ENCODE measurements around the gene CSH2.
"Not testable (repeated sequence)": the region's sequence is repeated elsewhere in the genome, so short reads cannot be mapped to it uniquely, and the experiment has no call there.

CSH2 gene

DNA sequence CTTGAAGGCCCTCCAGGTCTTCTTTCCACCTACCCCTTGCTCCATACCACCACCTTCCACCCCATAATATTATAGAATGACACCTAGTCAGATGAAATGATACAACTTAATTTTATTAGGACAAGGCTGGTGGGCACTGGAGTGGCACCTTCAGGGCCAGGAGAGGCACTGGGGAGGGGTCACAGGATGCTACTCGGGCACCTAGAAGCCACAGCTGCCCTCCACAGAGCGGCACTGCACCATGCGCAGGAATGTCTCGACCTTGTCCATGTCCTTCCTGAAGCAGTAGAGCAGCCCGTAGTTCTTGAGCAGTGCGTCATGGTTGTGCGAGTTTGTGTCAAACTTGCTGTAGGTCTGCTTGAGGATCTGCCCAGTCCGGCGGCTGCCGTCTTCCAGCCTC is 21.3 kb upstream of the CSH2 start:
- DNase-seq (ENCODE audit: low read depth); H3K4me3 ChIP-seq (ENCODE audit: low read depth, low read length): not testable (repeated sequence)

DNA sequence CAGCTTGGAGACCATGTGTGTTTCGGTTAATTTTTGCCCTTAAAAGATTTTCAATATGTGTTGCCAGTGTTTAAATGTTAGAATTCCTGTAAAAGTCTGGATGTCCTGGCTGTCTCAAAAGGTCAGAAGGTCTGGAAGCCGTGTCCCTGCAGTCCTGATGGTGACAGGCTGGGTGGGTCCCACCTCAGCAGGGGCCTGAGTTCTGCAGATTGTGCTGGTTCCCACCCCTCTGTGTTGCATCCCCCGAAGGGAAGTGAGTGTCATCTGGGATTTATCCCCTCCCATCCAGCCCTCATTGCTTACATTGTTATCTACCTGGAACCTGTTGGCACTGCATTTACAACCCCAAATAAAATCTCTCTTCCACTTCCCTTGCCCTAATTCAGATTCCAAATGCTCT is 20.5 kb upstream of the CSH2 start:
- not testable (repeated sequence) for H3K4me3 ChIP-seq (ENCODE audit: low read depth, low read length); DNase-seq (ENCODE audit: low read depth)

DNA sequence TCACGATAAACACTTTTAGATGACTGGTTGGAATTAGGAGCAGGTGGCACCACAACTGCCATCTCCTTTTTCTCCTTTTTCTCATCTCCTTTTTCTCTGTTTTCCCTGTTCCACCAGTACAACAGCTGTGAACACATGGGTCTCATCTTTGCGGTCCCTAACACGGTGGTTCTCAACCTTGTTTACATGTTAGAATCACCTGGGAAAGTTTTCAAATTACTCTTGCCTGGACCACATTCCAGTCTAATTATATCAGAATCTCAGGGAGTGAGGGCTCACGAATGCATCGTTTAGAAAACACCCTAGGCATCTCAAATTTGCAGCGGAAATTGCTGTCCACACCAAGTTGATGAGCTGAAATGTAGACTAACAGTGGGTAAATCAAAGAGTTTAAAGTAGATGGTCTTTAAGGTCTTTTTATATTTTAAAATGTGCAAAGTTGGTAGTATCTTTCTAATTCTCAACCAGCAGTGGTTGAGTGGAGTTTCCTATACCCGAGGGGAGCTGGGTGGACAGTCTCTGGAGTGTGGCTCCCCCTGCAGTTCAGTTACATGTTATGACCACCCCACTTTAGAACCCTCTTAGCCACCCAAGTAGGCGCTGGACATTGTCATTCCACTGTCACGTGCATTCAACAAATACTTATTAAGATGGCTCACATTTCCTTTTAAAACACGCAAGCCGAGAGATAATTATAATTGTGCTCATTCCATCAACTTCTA is 19.0 kb upstream of the CSH2 start:
- not testable (repeated sequence) for H3K4me3 ChIP-seq (ENCODE audit: low read depth, low read length); DNase-seq (ENCODE audit: low read depth)

DNA sequence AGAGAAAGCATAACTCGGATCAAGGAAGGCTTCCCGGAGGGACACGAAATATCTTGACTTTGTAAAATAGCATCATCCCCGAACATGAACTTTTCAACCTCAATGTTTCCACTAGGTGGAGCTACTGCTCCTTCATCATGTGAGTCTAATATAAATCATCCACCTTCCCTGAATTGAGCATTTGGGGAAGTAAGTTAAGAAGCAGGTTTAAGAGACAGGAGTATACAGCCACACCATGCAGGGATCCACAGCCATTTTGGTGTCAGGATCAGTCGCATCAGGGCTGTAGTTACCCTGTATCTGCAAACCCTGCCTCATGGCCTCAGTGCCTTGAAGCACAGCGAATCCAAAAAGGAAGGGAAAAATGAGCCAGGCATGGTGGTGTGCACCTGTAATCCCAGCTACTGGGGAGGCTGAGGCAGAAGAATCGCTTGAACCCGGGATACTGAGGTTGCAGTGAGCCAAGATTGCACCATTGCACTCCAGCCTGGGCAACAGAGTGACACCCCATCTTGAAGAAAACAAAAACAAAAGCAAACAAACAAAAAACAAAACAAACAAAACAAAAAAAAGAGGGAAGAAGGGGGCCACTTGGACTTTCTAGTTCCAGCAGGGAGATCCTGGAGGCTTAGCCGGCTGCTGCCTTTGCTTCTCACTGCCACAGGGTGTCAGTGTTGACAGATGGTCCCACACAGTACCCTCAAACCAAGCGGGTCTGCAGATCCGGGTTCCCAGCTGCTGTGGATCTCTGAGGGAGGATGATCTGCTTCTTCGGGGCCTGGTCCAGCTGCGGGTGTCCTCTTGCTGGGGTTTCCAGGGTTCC is 15.8 kb upstream of the CSH2 start:
- TF ChIP-seq, protein P1, sequence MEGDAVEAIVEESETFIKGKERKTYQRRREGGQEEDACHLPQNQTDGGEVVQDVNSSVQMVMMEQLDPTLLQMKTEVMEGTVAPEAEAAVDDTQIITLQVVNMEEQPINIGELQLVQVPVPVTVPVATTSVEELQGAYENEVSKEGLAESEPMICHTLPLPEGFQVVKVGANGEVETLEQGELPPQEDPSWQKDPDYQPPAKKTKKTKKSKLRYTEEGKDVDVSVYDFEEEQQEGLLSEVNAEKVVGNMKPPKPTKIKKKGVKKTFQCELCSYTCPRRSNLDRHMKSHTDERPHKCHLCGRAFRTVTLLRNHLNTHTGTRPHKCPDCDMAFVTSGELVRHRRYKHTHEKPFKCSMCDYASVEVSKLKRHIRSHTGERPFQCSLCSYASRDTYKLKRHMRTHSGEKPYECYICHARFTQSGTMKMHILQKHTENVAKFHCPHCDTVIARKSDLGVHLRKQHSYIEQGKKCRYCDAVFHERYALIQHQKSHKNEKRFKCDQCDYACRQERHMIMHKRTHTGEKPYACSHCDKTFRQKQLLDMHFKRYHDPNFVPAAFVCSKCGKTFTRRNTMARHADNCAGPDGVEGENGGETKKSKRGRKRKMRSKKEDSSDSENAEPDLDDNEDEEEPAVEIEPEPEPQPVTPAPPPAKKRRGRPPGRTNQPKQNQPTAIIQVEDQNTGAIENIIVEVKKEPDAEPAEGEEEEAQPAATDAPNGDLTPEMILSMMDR (IDR thresholded peaks at IDR 0.05; ENCODE audit: control insufficient read depth, extremely low read depth, insufficient read depth): peak; percentile 49
- H3K4me3 ChIP-seq (ENCODE audit: low read depth, low read length): not testable (repeated sequence)
- DNase-seq (ENCODE audit: low read depth): peak; percentile 11

DNA sequence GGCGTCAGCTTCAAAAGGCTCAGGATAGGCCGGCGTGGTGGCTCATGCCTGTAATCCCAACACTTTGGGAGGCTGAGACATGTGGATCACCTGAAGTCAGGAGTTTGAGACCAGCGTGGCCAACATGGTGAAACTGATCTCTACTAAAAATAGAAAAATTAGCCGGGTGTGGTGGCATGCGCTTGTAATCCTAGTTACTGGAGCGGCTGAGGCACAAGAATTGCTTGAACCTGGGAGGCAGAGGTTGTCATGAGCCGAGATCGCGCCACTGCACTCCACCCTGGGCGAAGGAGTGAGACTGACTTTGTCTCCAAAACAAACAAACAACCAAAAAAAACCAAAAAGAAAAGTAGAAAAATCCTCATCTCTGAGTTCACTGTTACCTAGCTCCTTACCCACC is 11.6 kb upstream of the CSH2 start:
- not testable (repeated sequence) for H3K4me3 ChIP-seq (ENCODE audit: low read depth, low read length); DNase-seq (ENCODE audit: low read depth)

DNA sequence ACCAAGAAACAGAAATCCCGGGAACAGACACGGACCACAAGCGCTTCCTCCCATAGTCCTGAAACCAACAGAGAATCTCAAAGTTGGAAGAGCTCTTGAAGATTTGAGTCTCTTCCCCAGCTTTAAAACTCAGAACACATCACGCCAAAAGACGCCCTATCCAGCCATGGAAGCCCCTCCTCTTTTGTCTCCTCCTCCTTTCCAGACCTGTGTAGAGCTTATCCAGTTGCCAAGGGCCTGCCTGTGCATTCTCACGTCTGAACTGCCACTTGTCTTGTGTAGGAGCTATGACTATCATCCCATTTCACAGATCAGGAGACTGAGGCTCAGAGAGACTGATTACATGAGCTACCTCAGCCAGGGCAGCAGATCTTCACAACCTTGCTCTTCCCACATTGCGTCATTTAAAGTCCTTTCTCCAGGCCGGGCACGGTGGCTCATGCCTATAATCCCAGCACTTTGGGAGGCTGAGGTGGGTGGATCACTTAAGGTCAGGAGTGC is 9.2 kb upstream of the CSH2 start:
- not testable (repeated sequence) for DNase-seq (ENCODE audit: low read depth); H3K4me3 ChIP-seq (ENCODE audit: low read depth, low read length)

DNA sequence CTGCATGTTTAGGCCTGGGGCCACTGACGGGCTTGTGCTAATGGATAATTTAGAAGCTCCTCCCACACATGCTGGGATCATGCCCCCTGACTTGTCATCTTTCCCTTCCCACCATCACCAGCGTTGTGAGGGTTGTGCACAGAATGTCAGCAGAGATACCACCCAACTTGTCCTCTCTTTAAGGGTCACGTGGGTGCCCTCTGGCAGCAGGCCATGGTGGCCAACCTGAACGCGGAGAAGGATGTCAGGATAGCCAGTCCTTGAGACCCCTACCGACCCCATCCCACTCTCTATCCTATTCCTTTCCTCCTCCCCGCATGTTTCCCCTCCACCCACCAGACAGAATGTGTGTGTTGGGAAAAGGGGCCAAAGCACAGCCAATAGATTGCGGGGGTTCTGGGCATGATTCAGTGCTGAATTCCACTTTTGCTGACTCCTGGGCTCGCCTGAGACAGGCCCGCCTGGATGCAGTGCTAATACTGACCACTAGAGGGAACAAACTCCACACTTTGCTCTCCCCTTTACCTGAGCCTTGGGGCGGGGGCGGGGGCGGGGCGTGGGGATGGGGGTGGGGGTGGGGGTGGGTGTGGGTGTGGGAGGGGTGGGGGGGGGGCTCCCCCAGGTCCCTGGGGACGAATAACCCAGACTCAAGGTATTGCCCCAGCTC is 8.6 kb upstream of the CSH2 start, which contains the start of gene GH2:
TSS of gene GH2 (minus strand) at position 10 of the 667 bp plus-strand sequence. CDS start 143 bp downstream, outside the sequence.
- TF ChIP-seq, protein P1 (IDR thresholded peaks at IDR 0.05; ENCODE audit: control insufficient read depth, extremely low read depth, insufficient read depth): peak; percentile 75
- no peak for DNase-seq (ENCODE audit: low read depth)
- no peak within 1 kb of the TSS for H3K4me3 ChIP-seq (ENCODE audit: low read depth, low read length)

DNA sequence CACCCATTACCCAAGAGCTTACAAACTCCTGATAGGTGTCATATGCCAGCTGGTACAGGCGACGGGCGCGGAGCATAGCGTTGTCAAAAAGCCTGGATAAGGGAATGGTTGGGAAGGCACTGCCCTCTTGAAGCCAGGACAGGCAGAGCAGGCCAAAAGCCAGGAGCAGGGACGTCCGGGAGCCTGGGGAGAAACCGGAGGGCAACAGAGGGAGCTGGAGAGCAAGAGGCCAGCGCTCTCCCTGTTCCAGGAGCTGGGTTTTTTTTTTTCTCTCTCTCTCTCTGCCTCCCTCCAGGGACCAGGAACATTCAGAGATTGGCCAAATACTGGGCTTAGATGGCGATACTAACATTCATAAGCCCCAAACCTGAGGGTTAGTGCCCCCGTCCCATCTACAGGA is 7.9 kb upstream of the CSH2 start:
- not testable (repeated sequence) for DNase-seq (ENCODE audit: low read depth); H3K4me3 ChIP-seq (ENCODE audit: low read depth, low read length)
- TF ChIP-seq, protein P1 (IDR thresholded peaks at IDR 0.05; ENCODE audit: control insufficient read depth, extremely low read depth, insufficient read depth): peak; percentile 13; the same call in 1 of the 2 replicates

DNA sequence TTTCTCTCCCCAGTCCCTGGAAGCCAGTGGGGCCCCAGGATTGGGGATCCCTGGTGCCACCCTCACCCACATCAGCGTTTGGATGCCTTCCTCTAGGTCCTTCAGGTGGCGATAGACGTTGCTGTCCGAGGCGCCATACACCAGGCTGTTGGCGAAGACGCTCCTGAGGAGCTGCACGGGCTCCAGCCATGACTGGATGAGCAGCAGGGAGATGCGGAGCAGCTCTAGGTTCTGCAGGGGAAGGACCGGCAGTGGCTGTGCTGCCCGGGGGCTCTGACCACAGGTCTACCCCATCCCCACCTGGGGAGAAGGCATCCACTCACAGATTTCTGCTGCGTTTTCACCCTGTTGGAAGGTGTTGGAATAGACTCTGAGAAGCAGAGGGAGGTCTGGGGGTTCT is 7.2 kb upstream of the CSH2 start:
- TF ChIP-seq, protein P1 (IDR thresholded peaks at IDR 0.05; ENCODE audit: control insufficient read depth, extremely low read depth, insufficient read depth): no peak
- no peak overlapping the region for H3K4me3 ChIP-seq (ENCODE audit: low read depth, low read length)
- no peak for DNase-seq (ENCODE audit: low read depth)

DNA sequence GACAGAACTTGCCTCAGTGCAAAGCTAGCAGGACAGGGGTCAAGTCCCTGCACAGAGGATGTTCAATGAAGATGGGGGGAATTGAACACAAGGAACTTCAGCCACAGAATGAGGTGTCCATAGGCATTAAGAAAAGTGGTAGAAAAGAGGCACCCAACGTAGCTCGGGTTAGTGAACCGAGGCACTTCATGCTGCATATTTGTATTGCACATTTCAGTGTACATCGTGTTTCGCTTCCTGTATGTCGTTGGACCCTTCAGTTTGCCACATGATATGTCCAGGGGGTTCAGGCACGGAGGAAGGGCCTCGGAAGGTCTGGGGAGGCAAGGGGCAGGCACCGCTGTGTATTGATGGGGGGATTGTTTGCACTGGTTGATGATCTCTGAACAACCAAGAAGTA is 4.9 kb upstream of the CSH2 start:
- DNase-seq (ENCODE audit: low read depth); H3K4me3 ChIP-seq (ENCODE audit: low read depth, low read length): not testable (repeated sequence)

DNA sequence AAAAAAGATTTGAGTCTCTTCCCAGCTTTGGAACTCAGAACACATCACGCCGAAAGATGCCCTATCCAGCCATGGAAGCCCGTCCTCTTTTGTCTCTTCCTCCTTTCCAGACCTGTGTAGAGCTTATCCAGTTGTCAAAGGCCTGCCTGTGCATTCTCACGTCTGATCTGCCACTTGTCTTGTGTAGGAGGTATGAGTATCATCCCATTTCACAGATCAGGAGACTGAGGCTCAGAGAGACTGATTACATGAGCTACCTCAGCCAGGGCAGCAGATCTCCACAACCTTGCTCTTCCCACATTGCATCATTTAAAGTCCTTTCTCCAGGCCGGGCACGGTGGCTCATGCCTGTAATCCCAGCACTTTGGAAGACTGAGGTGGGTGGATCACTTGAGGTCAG is 1.2 kb upstream of the CSH2 start:
- DNase-seq (ENCODE audit: low read depth); H3K4me3 ChIP-seq (ENCODE audit: low read depth, low read length): not testable (repeated sequence)

DNA sequence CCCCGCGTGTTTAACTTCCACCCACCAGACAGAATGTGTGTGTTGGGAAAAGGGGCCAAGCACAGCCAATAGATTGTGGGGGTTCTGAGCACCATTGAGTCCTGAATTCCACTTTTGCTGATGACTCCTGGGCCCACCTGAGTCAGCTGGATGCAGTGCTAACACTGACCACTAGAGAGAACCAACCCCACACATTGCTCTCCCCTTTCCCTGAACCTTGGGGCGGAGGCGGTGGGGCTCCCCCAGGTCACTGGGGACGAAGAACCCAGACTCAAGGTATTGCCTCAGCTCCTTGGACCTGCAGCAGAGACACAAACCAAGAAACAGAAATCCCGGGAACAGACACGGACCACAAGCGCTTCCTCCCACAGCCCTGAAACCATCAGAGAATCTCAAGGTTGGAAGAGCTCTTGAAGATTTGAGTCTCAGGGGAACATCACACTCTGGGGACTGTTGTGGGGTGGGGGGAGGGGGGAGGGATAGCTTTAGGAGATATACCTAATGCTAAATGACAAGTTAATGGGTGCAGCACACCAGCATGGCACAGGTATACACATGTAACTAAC is 667 bp upstream of the CSH2 start:
- not testable (repeated sequence) for DNase-seq (ENCODE audit: low read depth); H3K4me3 ChIP-seq (ENCODE audit: low read depth, low read length)

All from LNCaP clone FGC (cell line).